RWPE2 (cell line): ENCODE measurements around the gene SEPSECS.

Experiments
- ATAC-seq: fragments of 200-7000 bp; cut with Tn5 transposase; 3 replicates; pipeline ENCODE4 v1.9.1; 2021; ENCODE audit warnings: low read depth
- DNase-seq: peaks from one replicate; pipeline ENCODE4 v3.0.0-alpha.2; 2020; ENCODE audit warnings: low spot score
- H3K27ac ChIP-seq: fragments of 450-650 bp; 2 replicates; pipeline ENCODE4 v1.5.1; 2017; ENCODE audit warnings: mild to moderate bottlenecking; ENCODE audit not compliant: poor library complexity, severe bottlenecking
- H3K27me3 ChIP-seq: fragments of 250-450 bp; sonication (Bioruptor Pico); 2 replicates; pipeline ENCODE4 v1.5.1; 2021; ENCODE audit warnings: mild to moderate bottlenecking, moderate library complexity; ENCODE audit not compliant: insufficient read depth, poor library complexity, severe bottlenecking
- H3K36me3 ChIP-seq: fragments of 250-450 bp; sonication (Bioruptor Pico); 2 replicates; pipeline ENCODE4 v1.5.1; 2020; ENCODE audit warnings: low read depth, mild to moderate bottlenecking, moderate library complexity
- H3K4me1 ChIP-seq: fragments of 250-450 bp; sonication (Bioruptor Pico); 2 replicates; pipeline ENCODE4 v1.5.1; 2021; ENCODE audit warnings: mild to moderate bottlenecking, moderate library complexity; ENCODE audit not compliant: insufficient read depth, poor library complexity, severe bottlenecking
- H3K4me3 ChIP-seq: fragments of 250-450 bp; sonication (Bioruptor Pico); 2 replicates; pipeline ENCODE4 v1.5.1; 2021; ENCODE audit warnings: mild to moderate bottlenecking, moderate library complexity; ENCODE audit not compliant: severe bottlenecking
- H3K9me3 ChIP-seq: fragments of 250-450 bp; sonication (Bioruptor Pico); 2 replicates; pipeline ENCODE4 v1.5.1; 2021; ENCODE audit warnings: mild to moderate bottlenecking, moderate library complexity; ENCODE audit not compliant: severe bottlenecking
- CTCF ChIP-seq: fragments of 450-650 bp; IDR thresholded peaks from one replicate; pipeline ENCODE4 v1.5.1; 2017; ENCODE audit warnings: mild to moderate bottlenecking, moderate library complexity; ENCODE audit not compliant: poor library complexity, severe bottlenecking

SEPSECS gene

GRCh38 chr4:25103418-25103817 is 56.8 kb downstream of the SEPSECS start:
- no peak for TF ChIP-seq CTCF
- no peaks in the 10 kb centered on the region for H3K27me3 ChIP-seq

GRCh38 chr4:25101836-25102235 is 58.4 kb downstream of the SEPSECS start:
- Histone ChIP-seq H3K9me3 (no peaks in the 10 kb centered on the region), H3K4me3 (no peak overlapping the region), H3K4me1 (no peaks in the 10 kb centered on the region), H3K36me3 (no peaks in the 10 kb centered on the region), H3K27me3 (no peaks in the 10 kb centered on the region), H3K27ac (no peak overlapping the region)
- no peak for TF ChIP-seq CTCF
- ATAC-seq (no peak), DNase-seq (no peak)

More at GRCh38 chr4:25103418-25103817, 56.8 kb downstream of the SEPSECS start:
- no peaks in the 10 kb centered on the region for H3K36me3 ChIP-seq
- DNase-seq (no peak), ATAC-seq (no peak)
- no peak overlapping the region for H3K27ac ChIP-seq
- no peak overlapping the region for H3K4me3 ChIP-seq
- H3K9me3 ChIP-seq = no peaks in the 10 kb centered on the region
- H3K4me1 ChIP-seq = no peaks in the 10 kb centered on the region

- no peak for ATAC-seq
- H3K36me3 ChIP-seq = no peaks in the 10 kb centered on the region
- no peak for DNase-seq
- no peaks in the 10 kb centered on the region for H3K4me1 ChIP-seq
- no peak overlapping the region for H3K4me3 ChIP-seq
- H3K9me3 ChIP-seq = no peaks in the 10 kb centered on the region
- no peak overlapping the region for H3K27ac ChIP-seq
- H3K27me3 ChIP-seq = no peaks in the 10 kb centered on the region
- TF ChIP-seq CTCF = no peak
Measured at GRCh38 chr4:25100710-25101109, 59.5 kb downstream of the SEPSECS start.

- no peak overlapping the region for H3K27ac ChIP-seq
Measured at GRCh38 chr4:25100021-25100555, 60.2 kb downstream of the SEPSECS start.

More at GRCh38 chr4:25100021-25100555, 60.2 kb downstream of the SEPSECS start:
- Histone ChIP-seq H3K36me3 (no peaks in the 10 kb centered on the region), H3K9me3 (no peaks in the 10 kb centered on the region), H3K27me3 (no peaks in the 10 kb centered on the region), H3K4me1 (no peaks in the 10 kb centered on the region), H3K4me3 (no peak overlapping the region)
- ATAC-seq (no peak), DNase-seq (no peak)
- TF ChIP-seq CTCF = no peak
